GM12801 (cell line): Measurements from ENCODE around the gene RABL6.
A peak's percentile ranks its signal among the peaks of the same experiment; 100 is the strongest.

Source experiments
- TF ChIP-seq, protein P1 (sequence below): IDR thresholded peaks from one replicate; pipeline ENCODE4 v1.5.1; 2011; ENCODE audit warnings: control low read depth; ENCODE audit not compliant: insufficient read length; ENCODE audit errors: extremely low read depth

The RABL6 gene

DNA sequence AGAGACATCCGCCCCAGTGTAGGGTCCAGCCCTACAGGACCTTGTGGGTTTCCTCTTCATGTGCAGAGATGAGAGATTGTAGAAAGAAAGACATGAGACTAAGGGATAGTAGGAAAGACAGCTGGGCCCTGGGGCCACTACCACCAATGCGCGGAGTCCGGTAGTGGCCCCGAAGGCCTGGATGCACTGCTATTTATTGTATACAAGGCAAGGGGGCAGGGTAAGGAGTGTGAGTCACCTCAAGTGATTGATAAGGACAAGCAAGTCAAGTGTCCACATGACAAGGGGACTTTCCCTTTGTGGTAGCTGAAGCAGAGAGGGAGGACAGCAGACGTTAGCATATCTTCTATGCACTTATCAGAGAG, 22.8 kb upstream of the RABL6 start:
- TF ChIP-seq, protein P1, sequence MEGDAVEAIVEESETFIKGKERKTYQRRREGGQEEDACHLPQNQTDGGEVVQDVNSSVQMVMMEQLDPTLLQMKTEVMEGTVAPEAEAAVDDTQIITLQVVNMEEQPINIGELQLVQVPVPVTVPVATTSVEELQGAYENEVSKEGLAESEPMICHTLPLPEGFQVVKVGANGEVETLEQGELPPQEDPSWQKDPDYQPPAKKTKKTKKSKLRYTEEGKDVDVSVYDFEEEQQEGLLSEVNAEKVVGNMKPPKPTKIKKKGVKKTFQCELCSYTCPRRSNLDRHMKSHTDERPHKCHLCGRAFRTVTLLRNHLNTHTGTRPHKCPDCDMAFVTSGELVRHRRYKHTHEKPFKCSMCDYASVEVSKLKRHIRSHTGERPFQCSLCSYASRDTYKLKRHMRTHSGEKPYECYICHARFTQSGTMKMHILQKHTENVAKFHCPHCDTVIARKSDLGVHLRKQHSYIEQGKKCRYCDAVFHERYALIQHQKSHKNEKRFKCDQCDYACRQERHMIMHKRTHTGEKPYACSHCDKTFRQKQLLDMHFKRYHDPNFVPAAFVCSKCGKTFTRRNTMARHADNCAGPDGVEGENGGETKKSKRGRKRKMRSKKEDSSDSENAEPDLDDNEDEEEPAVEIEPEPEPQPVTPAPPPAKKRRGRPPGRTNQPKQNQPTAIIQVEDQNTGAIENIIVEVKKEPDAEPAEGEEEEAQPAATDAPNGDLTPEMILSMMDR, result no peak

GRCh38 chr9:136786451-136786850, 21.3 kb upstream of the RABL6 start:
- TF ChIP-seq, protein P1, result no peak

GRCh38 chr9:136787690-136788400, 19.9 kb upstream of the RABL6 start:
- TF ChIP-seq, protein P1, result no peak

DNA sequence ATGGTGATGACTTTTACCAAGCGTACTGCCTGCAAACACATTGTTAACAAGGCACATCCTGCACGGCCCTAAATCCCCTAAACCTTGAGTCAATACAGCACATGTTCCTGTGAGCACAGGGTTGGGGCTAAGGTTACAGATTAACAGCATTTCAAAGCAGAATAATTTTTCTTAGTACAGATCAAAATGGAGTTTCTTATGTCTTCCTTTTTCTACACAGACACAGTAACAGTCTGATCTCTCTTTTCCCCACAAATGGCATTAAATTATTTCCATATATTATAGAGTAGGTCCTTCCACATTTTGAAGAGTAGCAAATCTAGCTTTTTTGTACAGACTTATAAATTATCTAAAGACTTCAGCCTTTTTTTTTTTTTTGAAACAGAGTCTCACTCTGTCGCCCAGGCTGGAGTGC, 18.2 kb upstream of the RABL6 start:
- TF ChIP-seq, protein P1, result no peak

GRCh38 chr9:136790640-136791515, 16.9 kb upstream of the RABL6 start, which contains the start of gene TMEM141:
Gene TMEM141 (plus strand): TSS chr9:136791344. CDS start chr9:136791371, 27 bp downstream.
- TF ChIP-seq, protein P1, result no peak

- TF ChIP-seq, protein P1, result peak; percentile 42
Observed at GRCh38 chr9:136791516-136792276, 16.1 kb upstream of the RABL6 start.
